SU-DHL-6 (cell line): Measurements from ENCODE around the gene KRTAP5-3.

Experiments
- CTCF ChIP-seq: fragments of 200-600 bp; sonication (generic); IDR thresholded peaks from one replicate; pipeline ENCODE4 v1.5.1; 2017; ENCODE audit warnings: antibody characterized with exemption, mild to moderate bottlenecking, low read length, moderate library complexity; ENCODE audit not compliant: insufficient read depth, poor library complexity, severe bottlenecking
- EZH2phosphoT487 ChIP-seq: fragments of 200-600 bp; sonication (generic), shearing (Covaris generic); conservative IDR thresholded peaks from 2 replicates; pipeline ENCODE4 v1.6.1; 2018; ENCODE audit warnings: mild to moderate bottlenecking, antibody characterized with exemption, low read length, moderate library complexity, mixed read lengths

DNA sequence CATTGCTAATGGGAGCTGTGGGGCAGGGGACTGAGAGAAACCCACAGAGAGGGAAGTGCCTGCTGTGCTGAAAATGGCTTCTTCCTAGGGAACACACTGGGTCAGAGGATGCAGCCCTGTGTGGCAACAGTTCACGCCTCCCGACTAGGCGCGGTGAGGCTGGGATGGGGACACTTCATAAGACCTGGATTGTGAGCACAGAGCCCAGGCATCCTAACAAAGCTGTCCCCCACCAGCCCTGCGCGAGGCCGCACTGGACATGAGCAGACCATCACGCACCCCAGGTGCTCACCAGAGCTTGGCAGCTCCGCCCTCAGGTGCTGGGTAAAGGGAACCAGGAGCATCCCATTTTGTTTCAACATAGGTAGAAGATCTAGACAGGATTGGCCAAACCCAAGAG, 15.5 kb upstream of the KRTAP5-3 start:
- TF ChIP-seq CTCF (no peak), EZH2phosphoT487 (no peak)
